ENCODE results near the gene CDKN3. TPM values are rescaled to one million over a fixed set of nuclear protein-coding genes. Genes with fewer than 3 reads are reported as not detected.

CDKN3 gene
- total RNA-seq, 4 donors from 2014 or later, result 3.0 to 4.0 TPM; not detected in 2

GRCh38 chr14:54364555-54365415 is 32.0 kb upstream of the CDKN3 start:
- Histone ChIP-seq H3K4me3 (no peak overlapping the region), H3K27ac (peak overlapping the region in 2 of 4 donors; percentile 8 to 11), H3K36me3 (no peaks in the 10 kb centered on the region), H3K4me1 (peaks cover 0 to 10% (median 0%) of the 10 kb centered on the region in 4 donors), H3K27me3 (no peaks in the 10 kb centered on the region), H3K9me3 (no peaks in the 10 kb centered on the region)
- WGBS, 2 donors (ENCODE audit: low coverage in 1 of 2), result 67 to 76% methylated on average over 4 to 9 of the region's 9 CpGs
- intact Hi-C loops (cut with DNase I; ENCODE audit: low total_unique reads) (no loop called here), in situ Hi-C loops (cut with MboI; ENCODE audit: low pct_ligation_motif_present in 1 of 4, low pct_unique_long_range_greater_than_20kb in 1 of 4, low sequenced_read_pairs in 3 of 4) (no loop called here)
- DNase-seq, result no peak
- TF ChIP-seq POLR2AphosphoS5 (IDR thresholded peaks at IDR 0.05) (peak; percentile 33 to 47 (median 35)), POLR2A (IDR thresholded peaks at IDR 0.05) (no peak), EP300 (IDR thresholded peaks at IDR 0.05; ENCODE audit: low read depth) (peak; percentile 34)
- TF ChIP-seq, protein P1, sequence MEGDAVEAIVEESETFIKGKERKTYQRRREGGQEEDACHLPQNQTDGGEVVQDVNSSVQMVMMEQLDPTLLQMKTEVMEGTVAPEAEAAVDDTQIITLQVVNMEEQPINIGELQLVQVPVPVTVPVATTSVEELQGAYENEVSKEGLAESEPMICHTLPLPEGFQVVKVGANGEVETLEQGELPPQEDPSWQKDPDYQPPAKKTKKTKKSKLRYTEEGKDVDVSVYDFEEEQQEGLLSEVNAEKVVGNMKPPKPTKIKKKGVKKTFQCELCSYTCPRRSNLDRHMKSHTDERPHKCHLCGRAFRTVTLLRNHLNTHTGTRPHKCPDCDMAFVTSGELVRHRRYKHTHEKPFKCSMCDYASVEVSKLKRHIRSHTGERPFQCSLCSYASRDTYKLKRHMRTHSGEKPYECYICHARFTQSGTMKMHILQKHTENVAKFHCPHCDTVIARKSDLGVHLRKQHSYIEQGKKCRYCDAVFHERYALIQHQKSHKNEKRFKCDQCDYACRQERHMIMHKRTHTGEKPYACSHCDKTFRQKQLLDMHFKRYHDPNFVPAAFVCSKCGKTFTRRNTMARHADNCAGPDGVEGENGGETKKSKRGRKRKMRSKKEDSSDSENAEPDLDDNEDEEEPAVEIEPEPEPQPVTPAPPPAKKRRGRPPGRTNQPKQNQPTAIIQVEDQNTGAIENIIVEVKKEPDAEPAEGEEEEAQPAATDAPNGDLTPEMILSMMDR (IDR thresholded peaks at IDR 0.05), result no peak

GRCh38 chr14:54366736-54367735 is 29.8 kb upstream of the CDKN3 start:
- Histone ChIP-seq H3K36me3 (no peaks in the 10 kb centered on the region), H3K27ac (peak overlapping the region in 3 of 4 donors; percentile 4 to 29 (median 26)), H3K27me3 (no peaks in the 10 kb centered on the region), H3K4me3 (no peak overlapping the region), H3K4me1 (peaks cover 0 to 10% (median 0%) of the 10 kb centered on the region in 4 donors), H3K9me3 (no peaks in the 10 kb centered on the region)
- DNase-seq, result peak; percentile 41
- intact Hi-C loops (cut with DNase I; ENCODE audit: low total_unique reads) (no loop called here), in situ Hi-C loops (cut with MboI; ENCODE audit: low pct_ligation_motif_present in 1 of 4, low pct_unique_long_range_greater_than_20kb in 1 of 4, low sequenced_read_pairs in 3 of 4) (no loop called here)
- TF ChIP-seq, protein P1 (IDR thresholded peaks at IDR 0.05), result peak; percentile 30 to 51 (median 36)
- TF ChIP-seq POLR2A (IDR thresholded peaks at IDR 0.05) (peak; percentile 22), POLR2AphosphoS5 (IDR thresholded peaks at IDR 0.05) (no peak)
- 24 to 39% methylated on average over 4 to 9 of the region's 9 CpGs for WGBS, 2 donors (ENCODE audit: low coverage in 1 of 2)

DNA sequence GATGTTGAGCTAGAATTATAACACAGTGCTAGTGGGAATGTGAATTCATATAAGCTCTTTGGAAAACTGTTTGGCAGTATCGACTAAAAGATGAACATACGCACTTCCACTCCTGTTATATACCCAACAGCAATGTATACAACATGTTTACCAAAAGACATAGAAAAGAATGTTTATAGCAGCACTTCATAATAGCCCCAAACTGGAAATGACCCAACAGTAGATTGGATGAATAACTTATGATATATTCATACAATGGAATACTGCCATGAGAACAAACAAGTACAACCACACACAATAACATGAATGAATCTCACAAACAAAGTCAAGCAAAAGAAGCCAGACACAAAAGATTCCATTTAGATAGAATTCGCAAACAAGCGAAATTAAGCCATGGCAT is 28.5 kb upstream of the CDKN3 start:
- H3K36me3 ChIP-seq, result no peaks in the 10 kb centered on the region
- in situ Hi-C loops (cut with MboI; ENCODE audit: low pct_ligation_motif_present in 1 of 4, low pct_unique_long_range_greater_than_20kb in 1 of 4, low sequenced_read_pairs in 3 of 4), result no loop called here
- H3K9me3 ChIP-seq, result no peaks in the 10 kb centered on the region
- intact Hi-C loops (cut with DNase I; ENCODE audit: low total_unique reads), result no loop called here
- H3K4me1 ChIP-seq, result peaks cover 0 to 7% (median 0%) of the 10 kb centered on the region in 4 donors
- H3K27ac ChIP-seq, result no peak overlapping the region
- 64 to 74% methylated on average over 4 of the region's 4 CpGs for WGBS, 2 donors (ENCODE audit: low coverage in 1 of 2)
- H3K4me3 ChIP-seq, result no peak overlapping the region
- DNase-seq, result no peak
- H3K27me3 ChIP-seq, result no peaks in the 10 kb centered on the region
- TF ChIP-seq, protein P1 (IDR thresholded peaks at IDR 0.05), result no peak
- no peak for TF ChIP-seq POLR2AphosphoS5 (IDR thresholded peaks at IDR 0.05)
- no peak for TF ChIP-seq POLR2A (IDR thresholded peaks at IDR 0.05)
- no peak for TF ChIP-seq EP300 (IDR thresholded peaks at IDR 0.05; ENCODE audit: low read depth)

DNA sequence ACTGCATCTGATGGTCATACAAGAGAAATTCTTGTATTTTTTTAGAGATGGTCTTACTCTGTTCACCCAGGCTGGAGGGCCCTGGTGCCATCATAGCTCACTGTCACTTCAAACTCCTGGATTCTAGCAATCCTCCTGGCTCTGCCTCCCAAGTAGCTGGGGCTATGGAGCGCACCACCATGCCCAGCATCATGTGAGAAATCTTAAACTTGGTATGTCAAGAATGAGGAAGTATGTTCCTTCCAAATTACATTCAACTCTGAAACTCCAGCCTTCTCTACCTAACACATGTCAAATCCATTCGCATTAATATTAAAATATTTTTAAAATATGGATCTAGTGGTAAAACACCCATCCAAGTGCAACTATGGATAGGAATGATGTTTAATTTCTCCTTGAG is 27.5 kb upstream of the CDKN3 start:
- TF ChIP-seq EP300 (IDR thresholded peaks at IDR 0.05; ENCODE audit: low read depth), result no peak
- no peak overlapping the region for H3K4me3 ChIP-seq
- H3K9me3 ChIP-seq, result no peaks in the 10 kb centered on the region
- in situ Hi-C loops (cut with MboI; ENCODE audit: low pct_ligation_motif_present in 1 of 4, low pct_unique_long_range_greater_than_20kb in 1 of 4, low sequenced_read_pairs in 3 of 4) (no loop called here), intact Hi-C loops (cut with DNase I; ENCODE audit: low total_unique reads) (no loop called here)
- no peak for DNase-seq
- peaks cover 0 to 7% (median 0%) of the 10 kb centered on the region in 4 donors for H3K4me1 ChIP-seq
- H3K36me3 ChIP-seq, result no peaks in the 10 kb centered on the region
- no peaks in the 10 kb centered on the region for H3K27me3 ChIP-seq
- no peak overlapping the region for H3K27ac ChIP-seq
- 94 to 95% methylated on average over 2 of the region's 2 CpGs for WGBS, 2 donors (ENCODE audit: low coverage in 1 of 2)

Measured in transverse colon (tissue), 4 donors.